HAP-1 (cell line): ENCODE results near the gene DNAJC16.

Experiments used
- DNase-seq, 2 experiments: peaks; one replicate each; pipeline ENCODE4 v3.0.0-alpha.2; 2016 to 2020; ENCODE audit warnings: low spot score in 2 of 2
- H3K27me3 ChIP-seq: fragments of 250-450 bp; sonication (Bioruptor Pico); 2 replicates; pipeline ENCODE4 v1.5.1; 2020; ENCODE audit warnings: low read depth, mild to moderate bottlenecking, moderate library complexity
- H3K36me3 ChIP-seq: fragments of 250-450 bp; sonication (Bioruptor Pico); replicated peaks from 2 replicates; pipeline ENCODE4 v1.5.1; 2020; ENCODE audit warnings: mild to moderate bottlenecking
- H3K4me1 ChIP-seq: fragments of 250-450 bp; sonication (Bioruptor Pico); 2 replicates; pipeline ENCODE4 v1.5.1; 2020; ENCODE audit warnings: mild to moderate bottlenecking
- H3K4me3 ChIP-seq: fragments of 250-450 bp; sonication (Bioruptor Pico); 2 replicates; pipeline ENCODE4 v1.5.1; 2020; ENCODE audit warnings: mild to moderate bottlenecking, moderate library complexity
- H3K9me3 ChIP-seq: fragments of 250-450 bp; sonication (Bioruptor Pico); 2 replicates; pipeline ENCODE4 v1.5.1; 2020; ENCODE audit warnings: mild to moderate bottlenecking, moderate library complexity
- in situ Hi-C: fragments of 300-500 bp; cut with MboI; formaldehyde crosslinking; loops from 3 replicates; pipeline ENCODE4 v1.14.3; 2020; ENCODE audit warnings: low sequenced_read_pairs, inconsistent platforms, mixed read lengths

The DNAJC16 gene

GRCh38 chr1:15540186-15540585 is 13.5 kb downstream of the DNAJC16 start:
- H3K4me3 ChIP-seq, result no peak overlapping the region
- H3K27me3 ChIP-seq, result no peaks in the 10 kb centered on the region
- DNase-seq, result no peak
- H3K9me3 ChIP-seq, result no peaks in the 10 kb centered on the region
- H3K36me3 ChIP-seq, result peaks cover 41% of the 10 kb centered on the region
- H3K4me1 ChIP-seq, result no peaks in the 10 kb centered on the region
- in situ Hi-C loops, result no loop called here

- H3K9me3 ChIP-seq, result no peaks in the 10 kb centered on the region
- no peaks in the 10 kb centered on the region for H3K27me3 ChIP-seq
- in situ Hi-C loops, result no loop called here
- H3K4me1 ChIP-seq, result no peaks in the 10 kb centered on the region
- peaks cover 44% of the 10 kb centered on the region for H3K36me3 ChIP-seq
- no peak for DNase-seq
- no peak overlapping the region for H3K4me3 ChIP-seq
Measured at GRCh38 chr1:15541231-15541792, 14.7 kb downstream of the DNAJC16 start.

GRCh38 chr1:15542388-15543250 is 16.0 kb downstream of the DNAJC16 start:
- DNase-seq, result no peak
- Histone ChIP-seq H3K36me3 (peaks cover 37% of the 10 kb centered on the region), H3K9me3 (no peaks in the 10 kb centered on the region), H3K4me1 (no peaks in the 10 kb centered on the region), H3K27me3 (no peaks in the 10 kb centered on the region), H3K4me3 (no peak overlapping the region)
- in situ Hi-C loops, result no loop called here

DNA sequence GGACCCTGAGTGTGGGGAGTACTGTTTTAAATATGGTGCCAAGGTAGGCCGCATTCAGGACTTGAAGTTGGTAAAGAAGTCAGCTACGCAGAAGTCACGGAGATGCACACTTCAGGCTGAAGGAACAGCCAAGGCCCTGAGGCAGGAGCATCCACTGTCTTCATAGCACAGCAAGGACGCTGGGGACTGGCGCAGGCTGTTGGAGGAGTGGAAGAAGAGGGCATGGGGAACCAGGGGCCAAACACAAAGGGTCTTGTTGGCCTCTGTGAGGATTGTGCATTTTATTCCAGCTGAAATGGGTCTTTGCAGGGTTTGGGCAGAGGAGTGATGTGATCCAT is 16.6 kb downstream of the DNAJC16 start:
- H3K27me3 ChIP-seq, result no peaks in the 10 kb centered on the region
- H3K9me3 ChIP-seq, result no peaks in the 10 kb centered on the region
- H3K4me1 ChIP-seq, result no peaks in the 10 kb centered on the region
- H3K36me3 ChIP-seq, result peaks cover 43% of the 10 kb centered on the region
- no peak for DNase-seq
- no peak overlapping the region for H3K4me3 ChIP-seq
- in situ Hi-C loops, result no loop called here

DNA sequence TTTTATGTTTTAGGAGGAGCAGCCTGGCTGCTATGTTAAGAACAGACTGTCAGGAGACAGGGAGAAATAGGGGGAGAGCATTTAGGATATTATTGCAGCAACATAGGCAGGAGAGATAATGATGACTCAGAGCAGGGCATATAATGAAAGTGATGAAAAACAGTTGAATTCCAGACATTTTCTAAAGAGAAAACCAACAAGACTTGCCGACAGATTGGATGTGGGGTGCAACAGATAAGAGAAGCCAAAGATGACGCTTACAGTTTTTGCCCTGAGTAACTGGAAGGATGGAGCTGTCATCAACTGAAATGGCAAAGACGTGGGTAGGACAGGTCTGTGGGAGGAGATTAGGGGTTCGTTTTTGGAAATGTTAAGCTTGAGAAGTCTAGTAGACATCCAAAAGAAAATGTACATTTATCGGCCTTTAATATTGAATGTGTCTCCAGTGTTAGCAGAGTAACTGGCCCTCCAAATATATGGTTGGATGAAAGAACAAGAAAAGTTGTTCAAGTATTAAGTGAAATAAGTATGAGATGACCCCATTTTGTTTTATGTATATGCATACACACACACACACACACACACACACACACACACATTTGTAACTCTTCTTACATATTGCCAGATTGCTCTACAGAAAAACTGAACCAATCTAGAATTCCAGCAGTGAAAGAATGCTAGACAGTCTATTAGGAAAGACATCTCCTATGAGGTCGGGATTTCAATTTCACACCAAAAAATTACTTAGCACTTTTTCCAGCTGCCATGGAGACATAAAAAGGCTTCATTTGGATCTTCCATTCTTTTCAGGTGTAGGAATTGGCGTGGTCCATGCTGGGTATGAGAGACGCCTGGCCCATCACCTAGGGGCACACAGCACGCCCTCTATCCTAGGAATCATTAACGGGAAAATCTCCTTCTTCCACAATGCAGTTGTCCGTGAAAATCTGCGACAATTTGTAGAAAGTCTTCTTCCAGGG is 17.2 kb downstream of the DNAJC16 start:
- Histone ChIP-seq H3K4me1 (no peaks in the 10 kb centered on the region), H3K36me3 (peaks cover 47% of the 10 kb centered on the region), H3K9me3 (no peaks in the 10 kb centered on the region), H3K4me3 (no peak overlapping the region), H3K27me3 (no peaks in the 10 kb centered on the region)
- DNase-seq, result no peak
- in situ Hi-C loops, result no loop called here

DNA sequence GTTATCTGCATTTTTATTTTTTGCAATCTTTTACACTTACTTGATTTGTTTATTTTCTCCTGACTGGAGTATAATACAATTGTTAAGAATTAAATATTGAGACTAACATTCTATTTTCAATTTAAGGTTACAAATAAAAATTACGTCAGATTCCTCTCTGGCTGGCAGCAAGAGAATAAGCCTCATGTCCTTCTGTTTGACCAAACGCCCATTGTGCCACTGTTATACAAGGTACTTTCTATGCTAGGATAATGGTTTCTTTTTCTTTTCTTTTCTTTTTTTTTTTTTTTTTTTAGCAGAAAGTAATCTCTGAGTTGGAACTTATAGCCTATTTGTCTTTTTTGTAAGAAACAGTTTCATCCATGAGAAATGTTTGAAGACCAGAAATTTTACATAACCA is 20.0 kb downstream of the DNAJC16 start:
- Histone ChIP-seq H3K4me3 (no peak overlapping the region), H3K4me1 (no peaks in the 10 kb centered on the region), H3K36me3 (peaks cover 33% of the 10 kb centered on the region), H3K27me3 (no peaks in the 10 kb centered on the region), H3K9me3 (no peaks in the 10 kb centered on the region)
- no peak for DNase-seq
- in situ Hi-C loops, result no loop called here

- no peaks in the 10 kb centered on the region for H3K9me3 ChIP-seq
- in situ Hi-C loops, result no loop called here
- H3K4me1 ChIP-seq, result no peaks in the 10 kb centered on the region
Measured at GRCh38 chr1:15550573-15550972, 23.9 kb downstream of the DNAJC16 start.

DNA sequence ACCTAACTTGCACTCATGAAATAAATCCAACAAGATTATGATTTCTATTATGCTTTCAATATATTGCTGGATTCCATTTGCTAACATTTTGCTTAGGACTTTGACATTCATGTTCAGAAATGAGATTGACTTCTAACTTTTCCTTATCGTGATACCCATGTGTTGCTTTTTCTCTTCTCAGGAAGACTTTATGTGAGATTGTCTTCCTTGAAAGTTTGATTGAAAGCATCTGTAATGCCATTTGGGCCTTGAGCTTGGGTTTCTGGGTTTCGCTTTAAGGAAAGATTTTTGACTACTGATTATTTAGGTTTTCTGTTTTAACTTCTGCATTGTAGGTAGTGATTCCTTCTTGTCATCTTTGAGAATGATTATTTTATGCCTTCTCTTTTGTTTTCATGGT is 30.4 kb downstream of the DNAJC16 start:
- H3K4me3 ChIP-seq, result no peak overlapping the region
- no peaks in the 10 kb centered on the region for H3K27me3 ChIP-seq
- H3K4me1 ChIP-seq, result no peaks in the 10 kb centered on the region
- no peak for DNase-seq
- H3K9me3 ChIP-seq, result no peaks in the 10 kb centered on the region
- in situ Hi-C loops, result no loop called here
- H3K36me3 ChIP-seq, result no peaks in the 10 kb centered on the region; the same call in none of the 2 replicates

More at GRCh38 chr1:15550573-15550972, 23.9 kb downstream of the DNAJC16 start:
- Histone ChIP-seq H3K36me3 (peaks cover 19% of the 10 kb centered on the region), H3K27me3 (no peaks in the 10 kb centered on the region), H3K4me3 (no peak overlapping the region)
- no peak for DNase-seq

GRCh38 chr1:15557594-15557993 is 30.9 kb downstream of the DNAJC16 start:
- H3K36me3 ChIP-seq, result peaks cover 2% of the 10 kb centered on the region
- DNase-seq, result no peak
- in situ Hi-C loops, result no loop called here

DNA sequence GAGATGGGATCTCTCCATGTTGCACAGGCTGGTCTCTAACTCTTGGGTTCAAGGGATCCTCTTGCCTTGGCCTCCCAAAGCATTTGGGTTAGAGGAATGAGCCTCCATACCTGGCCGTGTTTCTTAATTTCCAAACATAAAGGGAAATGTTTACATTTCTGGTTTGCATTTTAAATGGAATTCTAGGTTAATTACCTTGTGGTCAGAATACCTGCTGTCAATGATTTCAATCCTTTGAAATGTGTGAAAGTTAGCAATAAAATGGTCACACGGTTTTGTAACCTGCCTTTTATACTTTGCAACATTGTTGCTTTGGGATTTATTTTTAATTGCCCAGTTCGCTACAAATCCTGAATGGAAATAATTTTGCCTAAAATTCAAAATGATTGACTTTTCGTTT is 31.9 kb downstream of the DNAJC16 start:
- Histone ChIP-seq H3K4me1 (no peaks in the 10 kb centered on the region), H3K36me3 (peaks cover 8% of the 10 kb centered on the region), H3K27me3 (no peaks in the 10 kb centered on the region), H3K9me3 (no peaks in the 10 kb centered on the region), H3K4me3 (no peak overlapping the region)
- in situ Hi-C loops, result no loop called here
- DNase-seq, result no peak

More at GRCh38 chr1:15557594-15557993, 30.9 kb downstream of the DNAJC16 start:
- Histone ChIP-seq H3K27me3 (no peaks in the 10 kb centered on the region), H3K4me3 (no peak overlapping the region), H3K9me3 (no peaks in the 10 kb centered on the region), H3K4me1 (no peaks in the 10 kb centered on the region)

DNA sequence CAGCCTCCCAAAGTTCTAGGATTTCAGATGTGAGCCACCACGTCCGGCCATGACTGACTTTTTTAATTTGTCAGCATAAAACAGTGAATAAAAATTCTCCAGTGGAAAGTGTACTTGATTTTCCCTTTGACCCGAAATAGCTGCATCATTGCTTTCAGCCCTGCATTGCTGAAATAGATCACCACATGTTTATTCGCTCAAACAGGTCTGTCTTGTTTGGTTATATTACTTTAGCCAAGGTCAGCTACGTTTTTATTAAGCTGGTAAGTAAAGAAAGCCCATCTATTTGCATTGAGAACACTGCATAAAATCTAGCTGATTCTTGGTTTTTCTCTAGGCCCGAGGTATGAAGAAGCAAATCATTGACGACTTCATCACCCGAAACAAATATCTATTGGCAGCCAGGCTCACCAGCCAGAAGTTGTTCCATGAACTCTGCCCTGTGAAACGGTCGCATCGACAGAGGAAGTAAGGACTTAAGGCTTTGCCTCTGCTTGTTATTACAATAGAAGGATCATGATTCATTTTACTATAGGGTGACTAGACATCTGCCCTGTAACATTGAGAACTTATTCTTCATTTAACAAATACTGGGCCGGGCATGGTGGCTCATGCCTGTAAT is 32.7 kb downstream of the DNAJC16 start:
- Histone ChIP-seq H3K27me3 (no peaks in the 10 kb centered on the region), H3K9me3 (no peaks in the 10 kb centered on the region), H3K4me1 (no peaks in the 10 kb centered on the region), H3K4me3 (no peak overlapping the region), H3K36me3 (peaks cover 12% of the 10 kb centered on the region)
- in situ Hi-C loops, result no loop called here
- DNase-seq, result no peak

- Histone ChIP-seq H3K9me3 (no peaks in the 10 kb centered on the region), H3K36me3 (peaks cover 50% of the 10 kb centered on the region)
- in situ Hi-C loops, result no loop called here
Measured at GRCh38 chr1:15568387-15569073, 41.9 kb downstream of the DNAJC16 start.

DNA sequence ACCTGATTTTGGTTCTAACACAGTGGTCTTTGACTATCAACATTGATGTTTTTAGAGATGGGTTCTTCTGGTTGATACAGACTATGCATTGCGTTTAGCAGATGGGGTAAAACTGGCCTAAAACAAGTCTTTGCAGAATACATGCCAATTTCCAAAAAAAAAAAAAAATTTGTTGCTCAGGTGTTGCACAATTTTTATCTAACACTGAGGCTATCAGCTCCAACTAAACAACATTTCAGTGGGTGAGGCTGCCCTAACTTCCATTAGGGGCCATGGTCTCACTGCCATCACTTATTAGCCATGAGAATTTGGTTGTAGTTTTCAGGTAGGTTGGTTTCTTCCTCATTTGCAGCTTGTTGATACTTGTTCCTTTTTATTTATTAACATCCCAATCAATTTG is 44.2 kb downstream of the DNAJC16 start:
- Histone ChIP-seq H3K4me1 (no peaks in the 10 kb centered on the region), H3K9me3 (no peaks in the 10 kb centered on the region), H3K36me3 (peaks cover 36% of the 10 kb centered on the region), H3K27me3 (no peaks in the 10 kb centered on the region), H3K4me3 (no peak overlapping the region)
- no peak for DNase-seq
- in situ Hi-C loops, result no loop called here

More at GRCh38 chr1:15568387-15569073, 41.9 kb downstream of the DNAJC16 start:
- H3K4me3 ChIP-seq, result no peak overlapping the region
- H3K4me1 ChIP-seq, result no peaks in the 10 kb centered on the region
- DNase-seq, result no peak
- no peaks in the 10 kb centered on the region for H3K27me3 ChIP-seq
